H1 (cell line): ENCODE measurements around the gene BCAS4. TPM values are rescaled to one million over a fixed set of nuclear protein-coding genes. Genes with fewer than 3 reads are reported as not detected.
A peak's percentile ranks its signal among the peaks of the same experiment; 100 is the strongest.
"Not testable (repeated sequence)": the region's sequence is repeated elsewhere in the genome, so short reads cannot be mapped to it uniquely, and the experiment has no call there.

Experiments
- CTCF ChIA-PET: fragments of 300-600 bp; sonication (Branson Sonifier 250); formaldehyde crosslinking; loops from one replicate; lab custom pipeline; 2021; ENCODE audit not compliant: partially characterized antibody; lab: Charles Lee
- POLR2A ChIA-PET: fragments of 300-600 bp; sonication (Branson Sonifier 250); formaldehyde crosslinking; loops from one replicate; lab custom pipeline; 2021; ENCODE audit warnings: inconsistent platforms; ENCODE audit not compliant: partially characterized antibody; lab: Charles Lee
- DNase-seq, 2 experiments: peaks; one replicate each; pipeline versions ENCODE4 v3.0.0 to v3.0.0-alpha.2; 2010 to 2022; ENCODE audit warnings: low spot score in 2 of 2, low read depth in 1 of 2, mixed read lengths in 1 of 2
- FAIRE-seq: peaks from 2 replicates; lab custom pipeline; 2011; peaks lifted over from hg19 to GRCh38; lab: Jason Lieb, UNC
- H2AFZ ChIP-seq: 2 replicates; pipeline ENCODE4 v1.8.1; 2012; ENCODE audit warnings: low read length, inconsistent platforms
- H2AK5ac ChIP-seq: 2 replicates; pipeline ENCODE4 v1.6.1; 2013; ENCODE audit warnings: low read depth, low read length
- H2BK120ac ChIP-seq: replicated peaks from 2 replicates; pipeline ENCODE3; 2013; ENCODE audit warnings: low read depth, low read length, inconsistent platforms
- H2BK12ac ChIP-seq: 2 replicates; pipeline ENCODE4 v1.6.1; 2013; ENCODE audit warnings: low read depth, low read length
- H2BK15ac ChIP-seq: 2 replicates; pipeline ENCODE4 v1.6.1; 2013; ENCODE audit warnings: low read length
- H2BK20ac ChIP-seq: 2 replicates; pipeline ENCODE4 v1.6.1; 2013; ENCODE audit warnings: low read length
- H2BK5ac ChIP-seq: 2 replicates; pipeline ENCODE4 v1.6.1; 2013; ENCODE audit warnings: low read depth, low read length
- H3K14ac ChIP-seq: 2 replicates; pipeline ENCODE4 v1.6.1; 2013; ENCODE audit warnings: inconsistent platforms; ENCODE audit not compliant: insufficient read length
- H3K18ac ChIP-seq: 2 replicates; pipeline ENCODE4 v1.6.1; 2013; ENCODE audit warnings: low read length; ENCODE audit errors: extremely low read depth
- H3K23ac ChIP-seq: 2 replicates; pipeline ENCODE4 v1.6.1; 2013; ENCODE audit warnings: inconsistent platforms; ENCODE audit not compliant: insufficient read length
- H3K23me2 ChIP-seq: 2 replicates; pipeline ENCODE4 v1.6.1; 2013; ENCODE audit warnings: low read depth, low read length
- H3K27ac ChIP-seq: 2 replicates; pipeline ENCODE4 v1.6.1; 2011; ENCODE audit warnings: low read depth, low read length, inconsistent platforms
- H3K27me3 ChIP-seq, 4 experiments: replicated peaks in 1 of 4; 1 replicate in 1 of 4; 2 replicates in 3 of 4; pipeline versions ENCODE4 v1.6.1 to v1.8.1; 2011 to 2013; ENCODE audit warnings: low read length in 3 of 4, mild to moderate bottlenecking in 3 of 4, inconsistent platforms in 2 of 4, mixed read lengths in 2 of 4, moderate library complexity in 1 of 4; ENCODE audit not compliant: control insufficient read depth in 3 of 4, insufficient read depth in 3 of 4; ENCODE audit errors: extremely low read depth in 1 of 4
- H3K36me3 ChIP-seq, 4 experiments: 2 replicates each; pipeline versions ENCODE4 v1.6.1 to v1.8.1; 2011 to 2013; ENCODE audit warnings: mild to moderate bottlenecking in 4 of 4, low read length in 3 of 4, moderate library complexity in 2 of 4, control low read depth in 1 of 4, inconsistent platforms in 1 of 4; ENCODE audit not compliant: insufficient read depth in 4 of 4, control insufficient read depth in 2 of 4
- H3K4ac ChIP-seq: replicated peaks from 2 replicates; pipeline ENCODE3; 2013; ENCODE audit warnings: low read length, low read depth, mixed read lengths, inconsistent platforms; ENCODE audit not compliant: insufficient read length
- H3K4me1 ChIP-seq, 4 experiments: replicated peaks in 1 of 4; 1 replicate in 1 of 4; 2 replicates in 3 of 4; pipeline versions ENCODE4 v1.6.1 to v1.8.1; 2011 to 2013; ENCODE audit warnings: low read length in 3 of 4, inconsistent platforms in 2 of 4, mixed read lengths in 1 of 4; ENCODE audit not compliant: insufficient read depth in 4 of 4, control insufficient read depth in 3 of 4
- H3K4me2 ChIP-seq, 2 experiments: 2 replicates each; pipeline versions ENCODE4 v1.6.1 to v1.8.1; 2011 to 2013; ENCODE audit warnings: low read depth in 2 of 2, low read length in 2 of 2, control low read depth in 1 of 2, inconsistent platforms in 1 of 2, mild to moderate bottlenecking in 1 of 2; ENCODE audit not compliant: insufficient read depth in 1 of 2
- H3K4me3 ChIP-seq, 4 experiments: fragments of 200-600, 300-600 bp in 1 of 4; sonication (generic), shearing (Covaris generic), sonication (Bioruptor Twin) in 1 of 4; 2 replicates each; pipeline versions ENCODE4 v1.5.1 to v1.8.1; 2011 to 2016; ENCODE audit warnings: low read length in 4 of 4, low read depth in 3 of 4, control low read depth in 2 of 4, inconsistent platforms in 2 of 4, mild to moderate bottlenecking in 2 of 4, mixed read lengths in 1 of 4, moderate library complexity in 1 of 4; ENCODE audit not compliant: insufficient read depth in 2 of 4; ENCODE audit errors: extremely low read depth in 1 of 4
- H3K56ac ChIP-seq: replicated peaks from 2 replicates; pipeline ENCODE3; 2013; ENCODE audit warnings: low read depth, mild to moderate bottlenecking, mixed read lengths, low read length, inconsistent platforms; ENCODE audit not compliant: insufficient read length
- H3K79me1 ChIP-seq: 2 replicates; pipeline ENCODE4 v1.6.1; 2013; ENCODE audit warnings: low read depth, low read length, control low read depth
- H3K79me2 ChIP-seq, 2 experiments: 2 replicates each; pipeline versions ENCODE4 v1.6.1 to v1.8.1; 2012 to 2013; ENCODE audit warnings: low read length in 2 of 2, mild to moderate bottlenecking in 2 of 2, inconsistent platforms in 1 of 2; ENCODE audit not compliant: insufficient read depth in 2 of 2, control insufficient read depth in 1 of 2
- H3K9ac ChIP-seq, 4 experiments: replicated peaks in 1 of 4; 1 replicate in 1 of 4; 2 replicates in 3 of 4; pipeline versions ENCODE4 v1.6.1 to v1.8.1; 2011 to 2013; ENCODE audit warnings: low read depth in 3 of 4, low read length in 3 of 4, control low read depth in 2 of 4, mild to moderate bottlenecking in 2 of 4, moderate library complexity in 2 of 4, inconsistent platforms in 1 of 4; ENCODE audit errors: extremely low read depth in 1 of 4
- H3K9me3 ChIP-seq, 2 experiments: 2 replicates each; pipeline versions ENCODE4 v1.6.1 to v1.8.1; 2012 to 2013; ENCODE audit warnings: mild to moderate bottlenecking in 2 of 2, moderate library complexity in 2 of 2, control low read depth in 1 of 2, inconsistent platforms in 1 of 2, low read depth in 1 of 2, low read length in 1 of 2, mixed read lengths in 1 of 2; ENCODE audit not compliant: insufficient read depth in 2 of 2
- H4K20me1 ChIP-seq, 2 experiments: replicated peaks in 1 of 2; 2 replicates each; pipeline versions ENCODE3 to v1.8.1; 2011 to 2013; ENCODE audit warnings: inconsistent platforms in 2 of 2, low read length in 2 of 2, mild to moderate bottlenecking in 1 of 2; ENCODE audit not compliant: insufficient read depth in 2 of 2, control insufficient read depth in 1 of 2
- H4K5ac ChIP-seq: 2 replicates; pipeline ENCODE4 v1.6.1; 2013; ENCODE audit warnings: low read length, low read depth, mixed read lengths, inconsistent platforms; ENCODE audit not compliant: insufficient read length
- H4K8ac ChIP-seq: 2 replicates; pipeline ENCODE4 v1.8.0; 2013; ENCODE audit warnings: mild to moderate bottlenecking, moderate library complexity, low read length, inconsistent platforms; ENCODE audit not compliant: insufficient read depth; ENCODE audit errors: extremely low read depth
- H4K91ac ChIP-seq: replicated peaks from 2 replicates; pipeline ENCODE3; 2013; ENCODE audit warnings: low read length, mixed read lengths, inconsistent platforms; ENCODE audit not compliant: insufficient read length
- WGBS, 2 experiments: shearing (Covaris generic) in 1 of 2; methylation state at CpG; one replicate each; pipeline versions ENCODE4 v1.1.6 to v1.1.7; 2013 to 2015; ENCODE audit warnings: low lambda C conversion rate in 2 of 2, mixed read lengths in 2 of 2, inconsistent platforms in 1 of 2, low coverage in 1 of 2, missing lambda C conversion rate in 1 of 2; ENCODE audit not compliant: insufficient replicate concordance in 2 of 2, insufficient coverage in 1 of 2, insufficient read length in 1 of 2; ENCODE audit errors: extremely low coverage in 1 of 2, missing lambda C conversion rate in 1 of 2; 5-methylcytosine and 5-hydroxymethylcytosine counted together
- polyA plus RNA-seq, 7 experiments: library from polyadenylated mRNA; depleted of rRNA in 3 of 7; stranded (reverse) in 5 of 7; unstranded in 2 of 7; fragments of >200 nt in 5 of 7; fragments of 200-250 nt in 2 of 7; gene quantifications; 1 replicate in 5 of 7; 2 replicates in 1 of 7; 4 replicates in 1 of 7; pipeline versions ENCODE4 v1.2.1 to v1.2.3, GENCODE V29; 2011 to 2013; ENCODE audit warnings: missing spikeins in 2 of 7, mixed read lengths in 2 of 7
- total RNA-seq: library from RNA; stranded (reverse); fragmentation: NEBNext Ultra II Directional; extraction: Animal tissue kit (Norgen Biotek cat#: 25700); gene quantifications from 2 replicates; pipeline ENCODE4 v1.2.1, GENCODE V29; 2021

Gene BCAS4
- total and polyA plus RNA-seq, 2 of the 8 experiments (the other 6 are each of a cell fraction or from before 2014, with no cell fraction given) = 21.2 to 23.6 TPM

DNA sequence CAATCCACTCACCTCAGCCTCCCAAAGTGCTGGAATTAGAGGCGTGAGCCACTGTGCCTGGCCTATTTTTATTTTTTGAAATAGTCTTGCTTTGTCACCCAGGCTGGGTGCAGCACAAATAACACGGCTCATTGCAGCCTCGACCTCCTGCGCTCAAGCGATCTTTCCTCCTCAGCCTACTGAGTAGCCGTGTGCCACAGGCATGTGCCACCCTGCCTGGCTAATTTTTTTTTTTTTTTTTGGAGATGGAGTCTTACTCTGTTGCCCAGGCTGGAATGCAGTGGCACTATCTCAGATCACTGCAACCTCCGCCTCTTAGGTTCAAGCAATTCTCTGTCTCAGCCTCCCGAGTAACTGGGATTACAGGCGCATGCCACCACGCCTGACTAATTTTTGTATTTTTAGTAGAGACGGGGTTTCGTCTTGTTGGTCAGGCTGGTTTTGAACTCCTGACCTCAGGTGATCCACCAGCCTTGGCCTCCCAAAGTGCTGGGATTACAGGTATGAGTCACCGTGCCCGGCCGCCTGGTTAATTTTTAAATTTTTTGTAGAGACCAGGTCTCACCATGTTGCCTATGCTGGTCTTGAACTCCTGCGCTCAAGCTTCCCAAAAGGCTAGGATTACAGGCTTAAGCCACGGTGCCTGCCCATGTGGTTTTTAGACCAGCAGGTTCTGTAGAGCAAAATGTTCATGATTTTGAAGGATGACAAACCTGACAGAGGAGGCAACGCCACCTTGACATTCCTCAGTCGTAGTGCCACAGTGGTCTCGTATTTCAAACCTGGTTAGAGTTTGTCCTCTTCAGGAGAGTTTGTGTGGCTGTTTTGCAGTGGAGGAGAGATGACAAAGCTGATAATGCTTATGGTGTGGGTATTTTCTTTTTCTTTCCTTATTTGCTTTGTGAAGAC, 31.1 kb upstream of the BCAS4 start:
- H2AFZ ChIP-seq, H3K4me2 ChIP-seq, H2BK15ac ChIP-seq, H3K27ac ChIP-seq, H3K4ac ChIP-seq, H3K23ac ChIP-seq, H3K79me2 ChIP-seq, H2BK20ac ChIP-seq, H3K27me3 ChIP-seq, H2BK120ac ChIP-seq, H4K8ac ChIP-seq, H4K91ac ChIP-seq, H3K9me3 ChIP-seq, H3K56ac ChIP-seq, H3K14ac ChIP-seq, H3K79me1 ChIP-seq, H2BK12ac ChIP-seq, H3K36me3 ChIP-seq, H2AK5ac ChIP-seq, H4K5ac ChIP-seq, FAIRE-seq, H3K4me3 ChIP-seq, H3K9ac ChIP-seq, H4K20me1 ChIP-seq, H3K23me2 ChIP-seq, H2BK5ac ChIP-seq, H3K18ac ChIP-seq: not testable (repeated sequence)
- H3K4me1 ChIP-seq = peaks cover 3 to 12% (median 7%) of the 10 kb centered on the region in 4 experiments; a peak in 5 of 7 replicates
- 87% methylated on average over 20 of the region's 20 CpGs; no CpG with 5 or more reads in 1 of the 2 experiments for WGBS, 2 experiments
- DNase-seq = peak in 1 of 2 experiments; percentile 41
- CTCF ChIA-PET = interaction anchor here (1.2 to 3.8 kb wide), 2 partner anchors 14 to 21 kb away, joined by 5 to 23 read pairs; no protein-coding TSS in a partner anchor
- POLR2A ChIA-PET = interaction anchor here (0.6 to 1.2 kb wide), 2 partner anchors 22 to 168 kb away, joined by 3 to 5 read pairs; partner anchors contain the start of gene ADNP
